Measurements from ENCODE around the gene SART1.

The SART1 gene

GRCh38 chr11:65917077-65917433 lies 44.5 kb upstream of the SART1 start:
- H3K27ac ChIP-seq: no peak overlapping the region
- no peak overlapping the region for H3K4me3 ChIP-seq (ENCODE audit: low read depth, low read length)
- no peaks in the 10 kb centered on the region for H3K27me3 ChIP-seq (ENCODE audit: insufficient read depth, low read depth, severe bottlenecking)

GRCh38 chr11:65917434-65918210 lies 43.9 kb upstream of the SART1 start:
- H3K36me3 ChIP-seq: peaks cover 9% of the 10 kb centered on the region
- no peak for DNase-seq
- H3K27me3 ChIP-seq (ENCODE audit: insufficient read depth, low read depth, severe bottlenecking): no peaks in the 10 kb centered on the region
- H3K9me3 ChIP-seq (ENCODE audit: severe bottlenecking): no peaks in the 10 kb centered on the region
- peak overlapping the region; percentile 94 for H3K4me3 ChIP-seq (ENCODE audit: low read depth, low read length)
- no peak overlapping the region for H3K27ac ChIP-seq
- TF ChIP-seq CTCF (IDR thresholded peaks at IDR 0.05; ENCODE audit: low read depth, low read length): no peak

More at GRCh38 chr11:65917077-65917433, 44.5 kb upstream of the SART1 start:
- no peaks in the 10 kb centered on the region for H3K9me3 ChIP-seq (ENCODE audit: severe bottlenecking)
- no peak for DNase-seq
- no peak for TF ChIP-seq CTCF (IDR thresholded peaks at IDR 0.05; ENCODE audit: low read depth, low read length)
- peaks cover 4% of the 10 kb centered on the region; the same call in 1 of the 2 replicates for H3K36me3 ChIP-seq

- H3K36me3 ChIP-seq: peaks cover 15% of the 10 kb centered on the region
- H3K27me3 ChIP-seq (ENCODE audit: insufficient read depth, low read depth, severe bottlenecking): no peaks in the 10 kb centered on the region
- no peak for TF ChIP-seq CTCF (IDR thresholded peaks at IDR 0.05; ENCODE audit: low read depth, low read length)
- DNase-seq: peak; percentile 35
- peak within 1 kb of the TSS; percentile 82 for H3K27ac ChIP-seq
- H3K9me3 ChIP-seq (ENCODE audit: severe bottlenecking): no peaks in the 10 kb centered on the region
- H3K4me3 ChIP-seq (ENCODE audit: low read depth, low read length): peak within 1 kb of the TSS; percentile 94
These were observed 43.1 kb upstream of the SART1 start, which contains the start of gene C11orf68 for GRCh38 chr11:65918211-65919140. Gene C11orf68, minus strand, starts transcription at chr11:65919062. Its CDS starts 31 bp downstream, at chr11:65919031.

- H3K36me3 ChIP-seq: peaks cover 17% of the 10 kb centered on the region
- peak; percentile 98 for DNase-seq
These were observed 42.4 kb upstream of the SART1 start, which contains the start of gene DRAP1 for GRCh38 chr11:65919141-65919572. Gene DRAP1, plus strand, starts transcription at chr11:65919426. Its CDS starts 76 bp downstream, at chr11:65919502.

More at GRCh38 chr11:65919141-65919572, 42.4 kb upstream of the SART1 start, which contains the start of gene DRAP1:
- Histone ChIP-seq H3K27ac (peak within 1 kb of the TSS; percentile 82), H3K27me3 (ENCODE audit: insufficient read depth, low read depth, severe bottlenecking) (no peaks in the 10 kb centered on the region), H3K9me3 (ENCODE audit: severe bottlenecking) (no peaks in the 10 kb centered on the region), H3K4me3 (ENCODE audit: low read depth, low read length) (peak within 1 kb of the TSS; percentile 94)
- TF ChIP-seq CTCF (IDR thresholded peaks at IDR 0.05; ENCODE audit: low read depth, low read length): no peak
